ENCODE data around the gene GSC2. TPM values are rescaled to one million over a fixed set of nuclear protein-coding genes. Genes with fewer than 3 reads are reported as not detected.

GSC2 gene
- total RNA-seq, 2 donors from 2014 or later = 11.9 TPM; not detected in 1

DNA sequence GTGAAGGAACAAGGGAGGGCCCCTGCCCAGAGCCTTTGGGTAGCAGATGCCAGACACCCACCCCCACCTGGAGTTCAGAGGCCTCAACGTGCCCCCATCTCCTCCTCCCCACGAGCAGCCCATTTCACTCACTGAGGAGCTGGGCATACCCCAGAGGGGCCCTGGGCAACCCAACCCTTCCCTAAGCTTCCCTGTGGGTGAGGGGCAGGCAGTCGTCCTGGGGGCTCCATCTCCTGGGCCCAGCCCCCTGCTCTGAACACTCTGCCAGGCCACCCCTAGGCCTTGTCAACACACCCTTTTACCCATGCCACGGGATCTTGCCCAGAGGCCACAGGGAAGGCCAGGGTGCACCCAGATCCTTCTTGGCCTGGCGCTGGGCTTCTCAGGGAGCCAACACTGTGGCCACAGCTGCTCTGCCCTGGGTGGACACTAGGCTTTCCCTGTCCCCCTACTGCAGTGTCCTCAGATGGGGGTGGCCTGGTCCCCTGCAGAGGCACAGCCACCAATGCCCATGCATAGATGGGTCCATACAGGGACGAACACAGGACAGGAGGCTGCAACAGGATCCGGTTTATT is 25.0 kb upstream of the GSC2 start:
- Histone ChIP-seq H3K27me3 (replicated peaks; ENCODE audit: insufficient read depth) (no peaks in the 10 kb centered on the region), H3K27ac (no peak overlapping the region), H3K9me3 (no peaks in the 10 kb centered on the region), H3K4me3 (no peak overlapping the region), H3K36me3 (no peaks in the 10 kb centered on the region), H3K4me1 (replicated peaks) (peaks cover 20% of the 10 kb centered on the region)
- TF ChIP-seq POLR2A (IDR thresholded peaks at IDR 0.05) (no peak), CTCF (IDR thresholded peaks at IDR 0.05) (no peak), POLR2AphosphoS5 (IDR thresholded peaks at IDR 0.05) (no peak)
- intact Hi-C loops (cut with DNase I) = loop anchor here (5.0 kb wide), 1 partner anchor 117 kb away; the partner anchor contains the start of gene CLTCL1
- DNase-seq (ENCODE audit: low spot score) = no peak
- 68% methylated on average over 7 of the region's 7 CpGs for WGBS

GRCh38 chr22:19174106-19175025 is 24.3 kb upstream of the GSC2 start:
- Histone ChIP-seq H3K4me1 (replicated peaks) (peaks cover 20% of the 10 kb centered on the region), H3K36me3 (no peaks in the 10 kb centered on the region), H3K27me3 (replicated peaks; ENCODE audit: insufficient read depth) (no peaks in the 10 kb centered on the region), H3K27ac (no peak overlapping the region), H3K4me3 (no peak overlapping the region), H3K9me3 (no peaks in the 10 kb centered on the region)
- 54% methylated on average over 10 of the region's 14 CpGs for WGBS
- no peak for DNase-seq (ENCODE audit: low spot score)
- TF ChIP-seq POLR2A (IDR thresholded peaks at IDR 0.05) (no peak), POLR2AphosphoS5 (IDR thresholded peaks at IDR 0.05) (no peak), CTCF (IDR thresholded peaks at IDR 0.05) (no peak)
- intact Hi-C loops (cut with DNase I) = loop anchor here (5.0 kb wide), 1 partner anchor 118 kb away; the partner anchor contains the start of gene CLTCL1

GRCh38 chr22:19173047-19174035 is 23.2 kb upstream of the GSC2 start:
- Histone ChIP-seq H3K9me3 (no peaks in the 10 kb centered on the region), H3K36me3 (no peaks in the 10 kb centered on the region), H3K4me1 (replicated peaks) (peaks cover 20% of the 10 kb centered on the region), H3K4me3 (no peak overlapping the region), H3K27ac (no peak overlapping the region), H3K27me3 (replicated peaks; ENCODE audit: insufficient read depth) (no peaks in the 10 kb centered on the region)
- WGBS = 77% methylated on average over 19 of the region's 19 CpGs
- TF ChIP-seq CTCF (IDR thresholded peaks at IDR 0.05) (no peak), POLR2A (IDR thresholded peaks at IDR 0.05) (no peak), POLR2AphosphoS5 (IDR thresholded peaks at IDR 0.05) (no peak)
- intact Hi-C loops (cut with DNase I) = no loop called here
- DNase-seq (ENCODE audit: low spot score) = no peak

- 39% methylated on average over 13 of the region's 13 CpGs for WGBS
Observed at GRCh38 chr22:19172213-19173046, 22.3 kb upstream of the GSC2 start.

More at GRCh38 chr22:19172213-19173046, 22.3 kb upstream of the GSC2 start:
- peaks cover 17% of the 10 kb centered on the region for H3K4me1 ChIP-seq (replicated peaks)
- DNase-seq (ENCODE audit: low spot score) = no peak
- no peaks in the 10 kb centered on the region for H3K36me3 ChIP-seq
- no peaks in the 10 kb centered on the region for H3K9me3 ChIP-seq
- peak overlapping the region; percentile 66 to 94 for H3K4me3 ChIP-seq
- intact Hi-C loops (cut with DNase I) = no loop called here
- TF ChIP-seq CTCF (IDR thresholded peaks at IDR 0.05) (no peak), POLR2AphosphoS5 (IDR thresholded peaks at IDR 0.05) (no peak), POLR2A (IDR thresholded peaks at IDR 0.05) (no peak)
- H3K27ac ChIP-seq = peak overlapping the region; percentile 70 to 78
- H3K27me3 ChIP-seq (replicated peaks; ENCODE audit: insufficient read depth) = peaks cover 2% of the 10 kb centered on the region

All from prostate gland (tissue), 2 donors.